Measurements from ENCODE around the gene TUBB6.

TUBB6 gene

DNA sequence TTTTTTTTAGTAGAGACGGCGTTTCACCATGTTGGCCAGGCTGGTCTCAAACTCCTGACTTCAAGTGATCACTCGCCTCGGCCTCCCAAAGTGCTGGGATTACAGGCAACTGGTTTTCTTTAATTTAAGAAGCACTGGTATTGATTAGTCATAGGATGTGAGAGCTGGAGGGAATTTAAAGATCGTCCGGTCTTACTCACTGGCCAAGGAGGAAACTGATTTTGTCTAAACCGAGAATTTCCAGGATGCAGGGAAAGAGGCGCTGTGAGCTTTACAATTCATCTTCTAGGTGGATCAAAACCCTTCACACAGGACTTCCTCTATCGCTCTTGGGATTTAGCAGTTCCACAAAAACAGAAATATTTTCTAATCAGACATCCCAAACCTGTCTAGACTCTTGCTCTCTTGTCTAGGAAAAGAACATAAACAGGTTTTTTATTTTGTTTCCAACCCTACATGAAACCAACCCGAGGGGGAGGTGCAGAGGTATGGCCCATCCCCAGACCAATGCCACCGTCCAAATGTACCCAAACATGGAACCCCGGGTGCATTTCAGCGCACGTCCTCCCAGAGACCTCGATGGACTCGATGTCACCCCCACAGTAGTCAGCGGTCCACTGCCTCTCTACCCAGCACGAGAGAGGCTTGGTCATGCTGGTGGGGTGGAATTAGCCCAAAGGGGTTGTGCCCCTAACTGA, 12.5 kb upstream of the TUBB6 start:
- H3K4me3 ChIP-seq (ENCODE audit: low read depth, low read length), result no peak overlapping the region
- no peaks in the 10 kb centered on the region for H3K36me3 ChIP-seq
- no peaks in the 10 kb centered on the region for H3K27me3 ChIP-seq
- TF ChIP-seq, protein P1, sequence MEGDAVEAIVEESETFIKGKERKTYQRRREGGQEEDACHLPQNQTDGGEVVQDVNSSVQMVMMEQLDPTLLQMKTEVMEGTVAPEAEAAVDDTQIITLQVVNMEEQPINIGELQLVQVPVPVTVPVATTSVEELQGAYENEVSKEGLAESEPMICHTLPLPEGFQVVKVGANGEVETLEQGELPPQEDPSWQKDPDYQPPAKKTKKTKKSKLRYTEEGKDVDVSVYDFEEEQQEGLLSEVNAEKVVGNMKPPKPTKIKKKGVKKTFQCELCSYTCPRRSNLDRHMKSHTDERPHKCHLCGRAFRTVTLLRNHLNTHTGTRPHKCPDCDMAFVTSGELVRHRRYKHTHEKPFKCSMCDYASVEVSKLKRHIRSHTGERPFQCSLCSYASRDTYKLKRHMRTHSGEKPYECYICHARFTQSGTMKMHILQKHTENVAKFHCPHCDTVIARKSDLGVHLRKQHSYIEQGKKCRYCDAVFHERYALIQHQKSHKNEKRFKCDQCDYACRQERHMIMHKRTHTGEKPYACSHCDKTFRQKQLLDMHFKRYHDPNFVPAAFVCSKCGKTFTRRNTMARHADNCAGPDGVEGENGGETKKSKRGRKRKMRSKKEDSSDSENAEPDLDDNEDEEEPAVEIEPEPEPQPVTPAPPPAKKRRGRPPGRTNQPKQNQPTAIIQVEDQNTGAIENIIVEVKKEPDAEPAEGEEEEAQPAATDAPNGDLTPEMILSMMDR (IDR thresholded peaks at IDR 0.05; ENCODE audit: low read depth, low read length), result no peak
- DNase-seq, result no peak
- H3K4me1 ChIP-seq, result no peaks in the 10 kb centered on the region
- H3K9me3 ChIP-seq, result no peaks in the 10 kb centered on the region

DNA sequence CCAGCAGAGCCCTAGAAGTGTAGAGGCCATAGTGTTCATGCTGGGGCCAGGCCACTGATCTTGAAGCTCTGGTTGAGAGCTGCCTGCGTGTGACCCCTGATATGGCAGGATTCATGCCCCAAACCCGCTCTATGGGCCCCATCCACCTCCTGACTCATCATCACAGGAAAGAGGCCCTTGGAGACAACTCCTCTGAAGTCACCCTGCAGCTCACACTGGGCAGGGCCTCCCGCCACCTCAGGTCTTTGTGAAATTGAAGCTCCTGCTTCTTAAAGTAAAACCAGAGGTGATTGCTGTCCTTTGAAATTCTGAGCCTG, 12.0 kb upstream of the TUBB6 start:
- Histone ChIP-seq H3K4me1 (no peaks in the 10 kb centered on the region), H3K9me3 (no peaks in the 10 kb centered on the region), H3K36me3 (no peaks in the 10 kb centered on the region), H3K27me3 (no peaks in the 10 kb centered on the region), H3K4me3 (ENCODE audit: low read depth, low read length) (no peak overlapping the region)
- no peak for DNase-seq
- TF ChIP-seq, protein P1 (IDR thresholded peaks at IDR 0.05; ENCODE audit: low read depth, low read length), result no peak

- Histone ChIP-seq H3K9me3 (no peaks in the 10 kb centered on the region), H3K4me1 (no peaks in the 10 kb centered on the region), H3K36me3 (no peaks in the 10 kb centered on the region), H3K4me3 (ENCODE audit: low read depth, low read length) (no peak overlapping the region), H3K27me3 (no peaks in the 10 kb centered on the region)
- TF ChIP-seq, protein P1 (IDR thresholded peaks at IDR 0.05; ENCODE audit: low read depth, low read length), result no peak
- no peak for DNase-seq
Observed at GRCh38 chr18:12296457-12296856, 11.6 kb upstream of the TUBB6 start.

- no peak for DNase-seq
- Histone ChIP-seq H3K27me3 (no peaks in the 10 kb centered on the region), H3K9me3 (no peaks in the 10 kb centered on the region), H3K4me1 (no peaks in the 10 kb centered on the region), H3K4me3 (ENCODE audit: low read depth, low read length) (no peak overlapping the region), H3K36me3 (no peaks in the 10 kb centered on the region)
- TF ChIP-seq, protein P1 (IDR thresholded peaks at IDR 0.05; ENCODE audit: low read depth, low read length), result no peak
Observed at GRCh38 chr18:12299862-12300261, 8.2 kb upstream of the TUBB6 start.

DNA sequence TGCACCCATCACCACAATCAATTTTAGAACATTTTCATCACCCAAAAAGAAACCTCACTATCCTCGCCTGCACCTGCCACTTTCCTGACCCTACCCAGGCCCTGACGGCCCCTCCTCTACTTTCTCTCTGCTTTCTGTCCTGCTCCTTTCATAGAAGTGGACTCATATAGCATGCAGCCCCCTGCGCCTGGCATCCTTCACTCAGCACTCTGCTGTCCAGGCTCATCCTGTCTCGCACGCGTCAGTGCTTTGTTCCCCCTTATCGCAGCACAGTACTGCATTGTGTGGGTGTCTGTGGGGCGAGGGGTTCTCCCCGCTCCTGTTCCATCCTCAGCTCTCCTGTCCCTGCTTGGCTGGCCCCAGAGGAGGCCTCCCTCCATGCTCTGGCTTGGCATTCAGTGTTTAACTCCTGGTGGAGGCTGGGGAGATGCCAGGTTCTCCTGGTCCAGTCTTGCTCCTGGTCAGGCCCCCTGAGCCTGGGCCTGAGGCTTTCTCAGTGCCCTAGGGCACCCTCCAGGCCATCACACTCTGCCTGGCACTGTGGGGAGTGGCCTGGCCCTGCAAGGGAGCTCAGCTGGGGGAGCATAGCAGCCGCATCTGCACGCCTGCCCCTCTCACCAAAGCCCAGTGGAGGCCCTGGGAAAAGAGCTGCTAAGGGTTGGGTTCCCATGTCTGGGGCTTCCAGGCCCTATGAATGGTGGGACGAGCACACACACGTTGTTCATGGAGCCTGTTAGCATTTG, 6.6 kb upstream of the TUBB6 start:
- no peaks in the 10 kb centered on the region for H3K36me3 ChIP-seq
- H3K4me3 ChIP-seq (ENCODE audit: low read depth, low read length), result no peak overlapping the region
- H3K9me3 ChIP-seq, result no peaks in the 10 kb centered on the region
- H3K4me1 ChIP-seq, result no peaks in the 10 kb centered on the region
- no peaks in the 10 kb centered on the region for H3K27me3 ChIP-seq
- no peak for DNase-seq
- TF ChIP-seq, protein P1 (IDR thresholded peaks at IDR 0.05; ENCODE audit: low read depth, low read length), result no peak

All from BE2C (cell line).